Stimulated activated CD4-positive, alpha-beta T cell treated with anti-CD3 and anti-CD28 coated beads, Interleukin-15, amount 100 ng/mL, for 48 hours (primary cell): ENCODE results near the gene PDE4B.

Source experiments
- DNase-seq, 2 donors: peaks; one replicate each; pipeline ENCODE4 v3.0.0-alpha.2; 2020; ENCODE audit warnings: low read depth in 2 of 2

PDE4B gene

GRCh38 chr1:65792669-65793358 lies at the start of gene PDE4B:
Gene PDE4B, plus strand, starts transcription at chr1:65792895.
- DNase-seq: no peak

GRCh38 chr1:65744731-65745130 lies 48.0 kb upstream of the PDE4B start:
- DNase-seq: no peak

- DNase-seq: no peak
Measured at GRCh38 chr1:65751961-65752360, 40.7 kb upstream of the PDE4B start.

- no peak for DNase-seq
Measured at GRCh38 chr1:65756616-65757015, 36.1 kb upstream of the PDE4B start.

GRCh38 chr1:65757531-65757930 lies 35.2 kb upstream of the PDE4B start:
- DNase-seq: no peak

- no peak for DNase-seq
Measured at GRCh38 chr1:65758128-65758527, 34.6 kb upstream of the PDE4B start.

GRCh38 chr1:65759516-65759915 lies 33.2 kb upstream of the PDE4B start:
- no peak for DNase-seq

- no peak for DNase-seq
Measured at GRCh38 chr1:65762081-65762862, 30.4 kb upstream of the PDE4B start.

- no peak for DNase-seq
Measured at GRCh38 chr1:65764052-65764451, 28.6 kb upstream of the PDE4B start.

- DNase-seq: no peak
Measured at GRCh38 chr1:65765631-65766030, 27.1 kb upstream of the PDE4B start.

- no peak for DNase-seq
Measured at GRCh38 chr1:65769636-65770035, 23.1 kb upstream of the PDE4B start.

- DNase-seq: no peak
Measured at GRCh38 chr1:65772607-65773006, 20.1 kb upstream of the PDE4B start.

- DNase-seq: no peak
Measured at GRCh38 chr1:65773391-65774123, 19.1 kb upstream of the PDE4B start.

- no peak for DNase-seq
Measured at GRCh38 chr1:65788762-65789161, 3.9 kb upstream of the PDE4B start.

GRCh38 chr1:65791396-65791795 lies 1.3 kb upstream of the PDE4B start:
- no peak for DNase-seq

GRCh38 chr1:65791801-65792668 lies 660 bp upstream of the PDE4B start:
- DNase-seq: no peak

GRCh38 chr1:65793359-65793732 lies 651 bp downstream of the PDE4B start:
- DNase-seq: no peak

GRCh38 chr1:65795311-65795710 lies 2.6 kb downstream of the PDE4B start:
- no peak for DNase-seq

- DNase-seq: no peak
Measured at GRCh38 chr1:65799601-65800000, 6.9 kb downstream of the PDE4B start.

GRCh38 chr1:65804584-65804983 lies 11.9 kb downstream of the PDE4B start:
- no peak for DNase-seq

GRCh38 chr1:65812065-65812464 lies 19.4 kb downstream of the PDE4B start:
- DNase-seq: peak; percentile 35 to 59

- DNase-seq: no peak
Measured at GRCh38 chr1:65813956-65814355, 21.3 kb downstream of the PDE4B start.
